GM23338 (cell line): Measurements from ENCODE around the gene CERS1. TPM values are rescaled to one million over a fixed set of nuclear protein-coding genes. Genes with fewer than 3 reads are reported as not detected.

ENCODE experiments used
- ATAC-seq: fragments of 200-7000 bp; cut with Tn5 transposase; 3 replicates; pipeline ENCODE4 v1.9.1; 2020
- DNase-seq: peaks from one replicate; pipeline ENCODE4 v3.0.0-alpha.2; 2015; ENCODE audit warnings: low spot score
- H2AFZ ChIP-seq: fragments of 200-600 bp; sonication (generic); 2 replicates; pipeline ENCODE4 v1.8.0; 2016; ENCODE audit warnings: antibody characterized with exemption, mild to moderate bottlenecking, moderate library complexity
- H3F3A ChIP-seq: fragments of 200-600 bp; sonication (generic); replicated peaks from 2 replicates; pipeline ENCODE4 v1.8.0; 2017; ENCODE audit warnings: antibody characterized with exemption, mixed run types, low read depth
- H3K27ac ChIP-seq: fragments of 200-600 bp; sonication (generic); 2 replicates; pipeline ENCODE4 v1.6.1; 2016; ENCODE audit warnings: low read depth
- H3K27me3 ChIP-seq: fragments of 200-600 bp; sonication (generic); 2 replicates; pipeline ENCODE4 v1.8.0; 2016; ENCODE audit warnings: mild to moderate bottlenecking, mixed run types, moderate library complexity; ENCODE audit not compliant: insufficient read depth
- H3K36me3 ChIP-seq: fragments of 200-600 bp; sonication (generic); 2 replicates; pipeline ENCODE4 v1.8.0; 2016; ENCODE audit warnings: mild to moderate bottlenecking; ENCODE audit not compliant: insufficient read depth
- H3K4me1 ChIP-seq: fragments of 200-600 bp; sonication (generic); 2 replicates; pipeline ENCODE4 v1.8.0; 2016; ENCODE audit warnings: mild to moderate bottlenecking, moderate library complexity; ENCODE audit not compliant: insufficient read depth
- H3K4me2 ChIP-seq: fragments of 200-600 bp; sonication (generic); 2 replicates; pipeline ENCODE4 v1.7.1; 2017; ENCODE audit warnings: mixed run types
- H3K4me3 ChIP-seq: fragments of 200-600 bp; sonication (generic); 2 replicates; pipeline ENCODE4 v1.6.1; 2016; ENCODE audit warnings: mixed run types
- H3K79me2 ChIP-seq: fragments of 200-600 bp; sonication (generic); replicated peaks from 2 replicates; pipeline ENCODE4 v1.8.0; 2017; ENCODE audit warnings: mild to moderate bottlenecking; ENCODE audit not compliant: insufficient read depth
- H3K9me2 ChIP-seq: fragments of 200-600 bp; sonication (generic); 2 replicates; pipeline ENCODE4 v1.8.0; 2017; ENCODE audit not compliant: insufficient read depth
- H4K20me1 ChIP-seq: fragments of 200-600 bp; sonication (generic); replicated peaks from 2 replicates; pipeline ENCODE4 v1.8.0; 2017; ENCODE audit warnings: mild to moderate bottlenecking; ENCODE audit not compliant: insufficient read depth
- H3K27ac Mint-ChIP-seq: 2 replicates; pipeline ENCODE4 v1.8.0; 2020; ENCODE audit warnings: inconsistent platforms, mild to moderate bottlenecking, moderate library complexity, mixed read lengths
- H3K27me3 Mint-ChIP-seq: 3 replicates; pipeline ENCODE4 v1.8.0; 2022; ENCODE audit warnings: low read depth, mild to moderate bottlenecking, moderate library complexity, mixed read lengths, inconsistent platforms; ENCODE audit not compliant: insufficient read depth, poor library complexity
- H3K36me3 Mint-ChIP-seq: 3 replicates; pipeline ENCODE4 v1.8.0; 2021; ENCODE audit warnings: low read depth, mild to moderate bottlenecking, inconsistent platforms, moderate library complexity, mixed read lengths
- H3K4me1 Mint-ChIP-seq: 3 replicates; pipeline ENCODE4 v1.8.0; 2020; ENCODE audit warnings: mild to moderate bottlenecking, inconsistent platforms, mixed read lengths
- H3K4me3 Mint-ChIP-seq: 3 replicates; pipeline ENCODE4 v1.8.0; 2021; ENCODE audit warnings: moderate library complexity, mild to moderate bottlenecking, inconsistent platforms, mixed read lengths
- H3K9me3 Mint-ChIP-seq: 3 replicates; pipeline ENCODE4 v1.8.0; 2020; ENCODE audit warnings: moderate library complexity, mild to moderate bottlenecking, inconsistent platforms, mixed read lengths
- CREB1 ChIP-seq: fragments of 250-450 bp; sonication (Bioruptor Pico); IDR thresholded peaks from 2 replicates; pipeline ENCODE4 v1.5.0; 2020; ENCODE audit warnings: low read depth, mild to moderate bottlenecking, moderate library complexity
- CTCF ChIP-seq, 2 experiments: fragments of 200-600 bp in 1 of 2; sonication (generic) in 1 of 2; conservative IDR thresholded peaks; 2 replicates each; pipeline versions ENCODE4 v1.5.1 to v1.6.1; 2016 to 2017; ENCODE audit warnings: antibody characterized with exemption in 2 of 2, low read depth in 2 of 2, mild to moderate bottlenecking in 2 of 2, moderate library complexity in 1 of 2
- ETS1 ChIP-seq: IDR thresholded peaks from 2 replicates; pipeline ENCODE4 v1.6.1; 2016; ENCODE audit warnings: antibody characterized with exemption
- EZH2phosphoT487 ChIP-seq: fragments of 200-600 bp; sonication (generic); IDR thresholded peaks from one replicate; pipeline ENCODE4 v1.8.1; 2018; ENCODE audit warnings: antibody characterized with exemption; ENCODE audit not compliant: unreplicated experiment
- NANOG ChIP-seq: IDR thresholded peaks from 2 replicates; pipeline ENCODE4 v1.6.1; 2016; ENCODE audit warnings: antibody characterized with exemption, borderline replicate concordance
- POLR2AphosphoS5 ChIP-seq: IDR thresholded peaks from 2 replicates; pipeline ENCODE4 v1.6.1; 2016; ENCODE audit warnings: antibody characterized with exemption, low read depth
- STAT1 ChIP-seq: IDR thresholded peaks from one replicate; pipeline ENCODE4 v1.6.1; 2016; ENCODE audit warnings: antibody characterized with exemption; ENCODE audit not compliant: unreplicated experiment
- ZNF114 ChIP-seq: fragments of 250-450 bp; sonication (Bioruptor Pico); IDR thresholded peaks from 2 replicates; pipeline ENCODE4 v1.5.0; 2020; ENCODE audit warnings: mild to moderate bottlenecking, moderate library complexity
- ZNF462 ChIP-seq: fragments of 250-450 bp; sonication (Bioruptor Pico); IDR thresholded peaks from 2 replicates; pipeline ENCODE4 v1.5.0; 2020; ENCODE audit warnings: mild to moderate bottlenecking, moderate library complexity
- polyA plus RNA-seq: library from polyadenylated mRNA; unstranded; fragments of >200 nt; fragmentation: Nextera tagmentation; extraction: Ambion mirVana; gene quantifications from 2 replicates; pipeline ENCODE4 v1.2.1, GENCODE V29; 2016
- total RNA-seq: library from RNA; depleted of rRNA; stranded (reverse); fragments of >200 nt; shearing (Covaris generic); gene quantifications from 2 replicates; pipeline ENCODE4 v1.2.3, GENCODE V29; 2014

Gene CERS1
- total and polyA plus RNA-seq, 2 experiments from 2014 or later, result 11.1 to 12.2 TPM

- no peak overlapping the region for H3K27ac Mint-ChIP-seq
- no peak overlapping the region for H3K4me3 ChIP-seq
- no peak overlapping the region for H2AFZ ChIP-seq
- no peaks in the 10 kb centered on the region for H3K36me3 ChIP-seq
- no peaks in the 10 kb centered on the region; the same call in 1 of the 2 replicates for H4K20me1 ChIP-seq
- H3K27me3 ChIP-seq, result no peaks in the 10 kb centered on the region
- no peaks in the 10 kb centered on the region for H3K79me2 ChIP-seq
- no peak overlapping the region for H3K4me2 ChIP-seq
- DNase-seq, result no peak
- H3K27me3 Mint-ChIP-seq, result peaks cover 12% of the 10 kb centered on the region
- peaks cover 51% of the 10 kb centered on the region for H3K36me3 Mint-ChIP-seq
- peaks cover 4% of the 10 kb centered on the region; the same call in 1 of the 2 replicates for H3K4me1 ChIP-seq
- H3K4me3 Mint-ChIP-seq, result no peak overlapping the region
- H3F3A ChIP-seq, result no peaks in the 10 kb centered on the region; the same call in 1 of the 2 replicates
- no peak for ATAC-seq
- H3K27ac ChIP-seq, result no peak overlapping the region
- TF ChIP-seq NANOG (no peak), ETS1 (no peak), CTCF (conservative IDR thresholded peaks at IDR 0.05; ENCODE audit: low read depth in 2 of 2) (no peak), STAT1 (no peak), ZNF114 (CRISPR knock-in tag) (no peak), CREB1 (CRISPR knock-in tag) (no peak), ZNF462 (no peak), EZH2phosphoT487 (no peak), POLR2AphosphoS5 (no peak)
- H3K9me3 Mint-ChIP-seq, result no peaks in the 10 kb centered on the region
- H3K9me2 ChIP-seq, result no peaks in the 10 kb centered on the region
- H3K4me1 Mint-ChIP-seq, result peaks cover 2% of the 10 kb centered on the region; the same call in 1 of the 3 replicates
Observed at GRCh38 chr19:18928018-18928805, 32.3 kb upstream of the CERS1 start.
